Measurements from ENCODE around the gene BMF.
A peak's percentile ranks its signal among the peaks of the same experiment; 100 is the strongest.

The BMF gene

DNA sequence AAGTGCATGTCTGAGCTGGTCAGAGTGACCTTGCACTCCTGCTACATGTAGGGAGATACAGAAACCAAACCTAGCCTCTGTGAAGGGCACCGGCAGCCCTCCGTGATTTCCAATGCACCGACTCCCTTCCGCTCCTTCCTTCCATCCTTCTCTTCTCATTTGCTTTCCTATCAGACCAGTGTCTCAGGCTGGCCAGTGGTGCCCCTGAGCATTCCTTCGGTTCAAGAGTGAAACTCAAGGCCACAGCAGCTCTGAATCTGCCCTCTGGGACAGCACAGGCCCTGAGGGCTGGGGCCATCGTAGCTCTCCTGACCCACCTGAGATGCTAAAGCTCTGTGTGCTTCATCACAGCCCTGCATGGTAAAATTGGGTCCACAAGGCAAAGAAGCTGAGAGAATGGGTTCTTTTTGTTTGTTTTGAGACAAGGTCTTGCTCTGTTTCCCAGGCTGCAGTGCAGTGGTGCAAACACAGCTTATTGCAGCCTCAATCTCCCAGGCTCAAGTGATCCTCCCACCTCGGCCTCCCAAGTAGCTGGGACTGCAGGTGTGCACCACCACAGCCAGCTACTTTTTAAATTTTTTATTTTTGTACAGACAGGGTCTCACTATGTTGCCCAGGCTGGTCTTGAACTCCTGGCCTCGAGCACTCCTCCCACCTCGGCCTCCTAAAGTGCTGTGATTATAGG lies 2.3 kb upstream of the BMF start:
- H3K4me3 ChIP-seq (ENCODE audit: low read depth, low read length): no peak overlapping the region
- DNase-seq (ENCODE audit: low read depth): no peak
- no peak for TF ChIP-seq CTCF (IDR thresholded peaks at IDR 0.05; ENCODE audit: control insufficient read depth, extremely low read depth, insufficient read depth)

- no peak for TF ChIP-seq CTCF (IDR thresholded peaks at IDR 0.05; ENCODE audit: control insufficient read depth, extremely low read depth, insufficient read depth)
These were observed 421 bp downstream of the BMF start for GRCh38 chr15:40108061-40108854.

GRCh38 chr15:40106203-40107161 lies 2.2 kb downstream of the BMF start:
- TF ChIP-seq CTCF (IDR thresholded peaks at IDR 0.05; ENCODE audit: control insufficient read depth, extremely low read depth, insufficient read depth): peak; percentile 25; the same call in 1 of the 2 replicates
- DNase-seq (ENCODE audit: low read depth): peak; percentile 95
- peak overlapping the region; percentile 71 for H3K4me3 ChIP-seq (ENCODE audit: low read depth, low read length)

More at GRCh38 chr15:40108061-40108854, 421 bp downstream of the BMF start:
- no peak for DNase-seq (ENCODE audit: low read depth)
- H3K4me3 ChIP-seq (ENCODE audit: low read depth, low read length): peak overlapping the region; percentile 71

- no peak for TF ChIP-seq CTCF (IDR thresholded peaks at IDR 0.05; ENCODE audit: control insufficient read depth, extremely low read depth, insufficient read depth)
- DNase-seq (ENCODE audit: low read depth): no peak
- H3K4me3 ChIP-seq (ENCODE audit: low read depth, low read length): no peak overlapping the region
These were observed 3.0 kb downstream of the BMF start for GRCh38 chr15:40105517-40106202.

DNA sequence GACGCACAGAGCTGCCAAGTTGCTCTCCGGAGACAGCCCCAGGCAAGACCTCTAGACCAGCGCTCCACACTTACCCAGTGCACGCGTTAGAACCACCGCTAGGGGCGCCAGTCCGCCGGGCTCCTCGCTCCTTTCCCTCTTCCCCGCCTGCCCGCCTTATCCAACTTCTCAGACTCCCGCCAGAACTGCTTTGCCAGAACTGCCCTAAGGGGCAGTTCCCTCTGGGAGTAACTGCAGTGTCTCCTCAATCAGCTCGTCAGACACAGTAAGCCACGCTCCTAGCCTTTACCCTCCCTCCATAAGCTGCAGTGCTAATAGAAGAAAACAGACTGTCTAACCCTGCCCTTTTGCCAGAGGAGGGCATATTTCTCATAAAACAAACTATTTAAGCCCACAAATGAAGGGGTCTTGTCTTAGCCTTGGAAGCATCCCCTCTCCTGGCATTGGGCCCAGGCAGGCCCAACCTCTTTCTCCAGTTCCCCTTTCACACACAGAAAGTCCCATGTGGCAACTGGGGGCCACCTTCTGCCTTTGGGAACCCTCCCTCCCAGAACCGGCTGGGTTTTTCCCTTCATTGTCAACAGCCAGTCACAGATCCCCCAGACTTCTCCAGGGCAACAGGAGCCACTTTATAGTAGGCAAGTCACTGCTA lies 3.7 kb downstream of the BMF start:
- H3K4me3 ChIP-seq (ENCODE audit: low read depth, low read length): no peak overlapping the region
- peak; percentile 84 for TF ChIP-seq CTCF (IDR thresholded peaks at IDR 0.05; ENCODE audit: control insufficient read depth, extremely low read depth, insufficient read depth)
- peak; percentile 68 for DNase-seq (ENCODE audit: low read depth)
